Stimulated activated CD4-positive, alpha-beta T cell treated with anti-CD3 and anti-CD28 coated beads, Interleukin-2, amount 100 ng/mL, for 4 hours (primary cell): ENCODE results near the gene HPCAL1.

Experiments
- DNase-seq: peaks from one replicate; pipeline ENCODE4 v3.0.0-alpha.2; 2020; ENCODE audit warnings: low read depth

HPCAL1 gene

GRCh38 chr2:10407841-10408648 is 105.3 kb downstream of the HPCAL1 start:
- DNase-seq = peak; percentile 55

GRCh38 chr2:10408649-10409579 is 106.2 kb downstream of the HPCAL1 start:
- peak; percentile 74 for DNase-seq

GRCh38 chr2:10410001-10410822 is 107.5 kb downstream of the HPCAL1 start:
- DNase-seq = no peak

GRCh38 chr2:10410823-10411437 is 108.2 kb downstream of the HPCAL1 start:
- DNase-seq = no peak

GRCh38 chr2:10411557-10411956 is 108.9 kb downstream of the HPCAL1 start:
- no peak for DNase-seq

- no peak for DNase-seq
These were observed 109.7 kb downstream of the HPCAL1 start for GRCh38 chr2:10412380-10412779.

- no peak for DNase-seq
These were observed 110.8 kb downstream of the HPCAL1 start for GRCh38 chr2:10413503-10413902.

GRCh38 chr2:10413991-10414451 is 111.3 kb downstream of the HPCAL1 start:
- no peak for DNase-seq

GRCh38 chr2:10414591-10414990 is 111.9 kb downstream of the HPCAL1 start:
- no peak for DNase-seq

GRCh38 chr2:10415048-10415447 is 112.3 kb downstream of the HPCAL1 start:
- no peak for DNase-seq

- no peak for DNase-seq
These were observed 112.9 kb downstream of the HPCAL1 start for GRCh38 chr2:10415640-10416039.

- DNase-seq = no peak
These were observed 115.0 kb downstream of the HPCAL1 start for GRCh38 chr2:10417551-10418335.

- DNase-seq = no peak
These were observed 117.0 kb downstream of the HPCAL1 start for GRCh38 chr2:10419553-10420257.

- no peak for DNase-seq
These were observed 119.5 kb downstream of the HPCAL1 start for GRCh38 chr2:10422251-10422650.

- no peak for DNase-seq
These were observed 120.2 kb downstream of the HPCAL1 start for GRCh38 chr2:10422732-10423399.

GRCh38 chr2:10423400-10423774 is 120.7 kb downstream of the HPCAL1 start:
- DNase-seq = no peak

GRCh38 chr2:10424051-10424450 is 121.3 kb downstream of the HPCAL1 start:
- DNase-seq = no peak

GRCh38 chr2:10424916-10425505 is 122.3 kb downstream of the HPCAL1 start:
- no peak for DNase-seq

- no peak for DNase-seq
These were observed 123.0 kb downstream of the HPCAL1 start for GRCh38 chr2:10425699-10426098.
